SIG-M5 (cell line): ENCODE measurements around the gene IRGQ.
A peak's percentile ranks its signal among the peaks of the same experiment; 100 is the strongest.
"Not testable (repeated sequence)": the region's sequence is repeated elsewhere in the genome, so short reads cannot be mapped to it uniquely, and the experiment has no call there.

Experiments used
- DNase-seq: peaks from one replicate; lab custom pipeline; 2025; lab: John Stamatoyannopoulos, UW

The IRGQ gene, protein sequence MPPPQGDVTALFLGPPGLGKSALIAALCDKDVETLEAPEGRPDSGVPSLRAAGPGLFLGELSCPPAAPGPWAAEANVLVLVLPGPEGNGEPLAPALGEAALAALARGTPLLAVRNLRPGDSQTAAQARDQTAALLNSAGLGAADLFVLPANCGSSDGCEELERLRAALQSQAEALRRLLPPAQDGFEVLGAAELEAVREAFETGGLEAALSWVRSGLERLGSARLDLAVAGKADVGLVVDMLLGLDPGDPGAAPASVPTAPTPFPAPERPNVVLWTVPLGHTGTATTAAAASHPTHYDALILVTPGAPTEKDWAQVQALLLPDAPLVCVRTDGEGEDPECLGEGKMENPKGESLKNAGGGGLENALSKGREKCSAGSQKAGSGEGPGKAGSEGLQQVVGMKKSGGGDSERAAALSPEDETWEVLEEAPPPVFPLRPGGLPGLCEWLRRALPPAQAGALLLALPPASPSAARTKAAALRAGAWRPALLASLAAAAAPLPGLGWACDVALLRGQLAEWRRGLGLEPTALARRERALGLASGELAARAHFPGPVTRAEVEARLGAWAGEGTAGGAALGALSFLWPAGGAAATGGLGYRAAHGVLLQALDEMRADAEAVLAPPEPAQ

DNA sequence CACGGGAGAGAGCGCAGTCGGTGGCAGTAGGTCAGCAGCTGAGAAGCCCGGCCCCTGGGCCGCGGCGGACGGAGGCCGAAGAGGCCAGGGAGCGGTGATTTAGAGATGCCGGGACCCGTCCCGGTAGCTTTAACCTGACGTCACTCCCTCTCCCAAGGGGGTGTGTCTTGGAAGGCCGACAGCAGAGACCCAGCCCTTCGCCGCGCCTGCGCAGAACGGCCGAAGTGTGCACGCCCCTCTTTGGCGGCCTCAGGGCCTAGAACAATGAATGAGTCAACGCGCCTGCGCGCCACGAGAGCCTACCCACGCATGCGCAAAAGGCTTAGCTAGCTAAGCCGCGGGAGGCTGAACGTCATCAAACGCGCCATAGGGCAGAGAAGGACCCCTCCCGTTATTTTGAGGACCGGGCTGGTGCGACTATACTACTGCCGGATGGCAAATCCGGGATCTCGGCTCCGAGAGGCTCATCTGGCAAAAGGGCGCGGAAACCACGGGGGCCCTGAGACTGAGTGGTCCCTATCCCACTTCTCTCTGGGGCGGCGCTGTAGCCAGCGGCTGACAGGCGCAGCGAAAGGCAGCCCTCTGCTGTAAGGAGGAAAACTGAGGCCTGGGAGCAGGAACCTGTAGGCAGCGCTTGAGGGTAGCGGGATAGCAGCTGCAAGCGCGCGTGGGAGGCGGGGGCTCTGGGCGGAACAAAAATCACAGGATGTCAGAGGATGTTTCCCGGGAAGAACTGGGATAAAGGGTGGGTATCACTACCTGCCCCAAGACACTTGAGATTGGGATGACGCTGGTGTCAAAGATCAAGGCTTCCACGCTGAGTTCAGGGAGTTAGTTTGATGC, at the start of gene IRGQ, which contains the start of gene ZNF576:
IRGQ (minus strand) TSS at position 136 of the 843 bp plus-strand sequence. CDS start 796 bp downstream, outside the sequence.
ZNF576 (plus strand) TSS at position 597 of the 843 bp plus-strand sequence. CDS start 514 bp downstream, outside the sequence.
- peak; percentile 78 for DNase-seq

DNA sequence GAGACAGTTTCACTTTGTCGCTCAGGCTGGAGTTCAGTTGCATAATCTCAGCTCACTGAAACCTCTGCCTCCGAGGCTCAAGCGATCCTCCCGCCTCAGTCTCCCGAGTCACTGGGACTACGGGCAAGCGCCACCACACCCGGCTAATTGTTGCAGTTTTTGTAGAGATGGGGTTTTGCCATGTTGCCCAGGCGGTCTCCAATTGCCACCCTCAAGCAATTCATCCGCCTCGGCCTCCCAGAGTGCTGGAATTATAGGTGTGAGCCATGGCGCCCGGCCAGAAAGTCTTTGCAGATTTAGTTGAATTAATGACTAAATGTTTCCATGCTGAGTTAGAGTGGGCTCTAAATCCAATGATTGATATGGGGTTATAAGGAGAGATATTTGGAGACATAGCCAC, 48.2 kb upstream of the IRGQ start:
- no peak for DNase-seq

DNA sequence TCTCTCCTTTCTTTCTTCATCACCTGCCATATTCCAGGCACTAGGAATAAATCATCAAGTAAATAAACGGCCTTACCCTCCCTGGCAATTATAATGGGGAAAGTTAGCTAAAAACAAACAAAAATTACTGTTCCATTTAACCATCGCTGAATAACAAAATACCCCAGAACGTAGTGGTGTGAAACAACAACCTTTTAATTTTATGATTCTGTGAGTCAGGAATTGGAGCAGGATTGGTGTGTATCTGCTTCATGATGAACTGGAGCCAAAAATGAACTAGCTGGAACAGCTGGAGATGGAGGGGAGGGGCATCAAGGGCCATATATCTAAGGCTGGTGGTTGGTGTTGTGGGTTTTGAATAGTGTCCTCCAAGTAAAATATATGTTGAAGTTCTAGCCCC, 47.4 kb upstream of the IRGQ start:
- no peak for DNase-seq

DNA sequence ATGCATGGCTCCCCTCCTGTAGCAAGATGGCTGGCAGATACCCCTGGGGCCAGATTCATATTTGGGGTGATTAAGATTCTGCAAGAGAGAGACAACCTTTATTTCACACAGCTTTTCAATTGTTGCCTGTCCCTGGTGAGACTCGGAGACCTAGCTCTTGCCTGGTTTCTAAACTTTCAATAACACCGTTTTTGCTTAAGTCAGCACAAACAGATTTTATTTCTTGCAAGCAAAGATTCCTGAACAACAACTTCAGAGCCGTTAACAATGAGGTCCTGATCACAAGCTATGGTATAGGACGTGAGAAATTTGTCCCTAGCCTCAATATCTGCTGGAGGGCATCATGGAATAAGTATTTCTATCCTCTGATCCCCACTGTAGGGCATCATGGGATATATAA, 46.6 kb upstream of the IRGQ start:
- DNase-seq = no peak

DNA sequence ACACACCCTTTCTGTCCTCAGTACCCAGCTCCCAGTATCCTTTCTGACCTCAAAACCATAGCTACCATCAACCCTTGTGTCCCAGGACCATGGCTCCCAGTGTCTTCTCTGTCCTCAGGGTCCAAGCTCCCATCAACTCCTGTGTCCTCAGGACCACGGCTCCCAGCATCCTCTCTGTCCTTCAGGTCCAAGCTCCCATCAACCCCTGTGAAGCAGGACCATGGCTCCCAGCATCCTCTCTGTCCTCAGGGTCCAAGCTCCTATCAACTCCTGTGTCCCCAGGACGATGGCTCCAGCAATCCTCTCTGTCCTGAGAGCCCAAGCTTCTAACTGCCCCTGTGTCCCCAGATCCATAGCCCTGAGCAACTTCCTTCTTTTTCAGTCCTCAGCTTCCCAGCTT, 45.4 kb upstream of the IRGQ start:
- DNase-seq = no peak

DNA sequence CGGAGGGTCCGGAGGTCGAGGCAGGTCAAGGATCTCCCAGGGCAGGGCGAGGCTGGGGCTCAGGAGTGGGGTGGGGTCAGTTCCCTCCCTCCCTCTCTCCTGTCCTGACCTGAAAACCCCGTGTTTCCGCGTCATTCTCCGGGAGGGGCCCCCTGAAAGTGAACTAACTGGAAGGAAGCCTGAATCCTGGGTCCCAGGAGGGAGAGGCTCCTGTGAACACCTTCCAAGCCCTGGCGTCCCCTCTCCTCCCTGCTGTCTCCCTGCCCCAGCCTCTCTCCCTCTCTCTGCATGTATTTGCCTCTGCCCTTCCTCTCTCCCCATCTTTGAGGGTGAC, 44.5 kb upstream of the IRGQ start:
- no peak for DNase-seq

DNA sequence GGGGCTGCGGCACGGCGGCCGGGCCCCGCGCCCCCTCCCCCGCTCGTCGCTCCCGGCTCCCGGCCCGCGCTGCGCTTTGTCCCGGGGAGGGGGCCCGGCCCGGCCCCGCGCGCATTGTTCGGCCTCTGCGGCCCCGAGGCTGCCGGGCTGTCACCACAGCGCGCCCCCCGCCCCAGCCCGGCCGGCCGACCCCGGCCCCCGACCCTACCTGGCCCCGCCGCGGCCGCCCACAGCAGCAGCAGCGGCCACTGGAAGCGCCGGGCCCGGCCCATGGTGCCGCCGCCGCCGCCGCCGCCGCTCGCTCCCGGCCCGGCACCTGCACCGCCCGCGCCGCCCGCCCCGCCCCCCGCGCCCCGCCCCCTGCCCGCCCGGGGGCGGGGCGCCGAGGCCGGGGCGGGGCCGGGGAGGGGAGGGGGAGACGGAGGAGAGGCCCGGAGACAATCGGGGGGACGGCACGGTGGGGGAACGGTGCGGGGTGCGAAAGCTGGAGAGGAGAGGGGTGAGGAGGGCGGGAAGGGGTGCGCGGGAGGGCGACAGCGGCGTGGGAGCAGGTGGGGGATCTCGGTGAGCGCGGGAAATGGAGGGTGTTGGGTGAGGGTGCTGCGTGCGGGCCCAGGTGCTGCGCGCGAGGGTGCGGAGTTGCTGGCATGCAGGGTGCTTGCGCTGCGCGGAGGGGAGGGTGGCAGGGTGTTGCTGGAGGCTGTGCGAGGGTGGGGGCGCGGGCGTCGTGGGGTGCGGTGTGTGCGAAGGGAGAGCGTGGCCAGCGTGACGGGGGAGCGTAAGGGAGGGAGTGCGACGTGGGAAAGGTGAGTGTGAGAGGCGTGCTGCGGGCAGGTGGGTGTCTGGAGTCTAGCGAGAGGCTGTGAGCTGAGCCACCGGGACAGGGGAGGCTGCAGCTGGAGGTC, 43.8 kb upstream of the IRGQ start, which contains the start of gene CADM4:
CADM4 (minus strand) TSS at position 332 of the 905 bp plus-strand sequence; CDS start at position 272, 60 bp downstream.
- DNase-seq = no peak

DNA sequence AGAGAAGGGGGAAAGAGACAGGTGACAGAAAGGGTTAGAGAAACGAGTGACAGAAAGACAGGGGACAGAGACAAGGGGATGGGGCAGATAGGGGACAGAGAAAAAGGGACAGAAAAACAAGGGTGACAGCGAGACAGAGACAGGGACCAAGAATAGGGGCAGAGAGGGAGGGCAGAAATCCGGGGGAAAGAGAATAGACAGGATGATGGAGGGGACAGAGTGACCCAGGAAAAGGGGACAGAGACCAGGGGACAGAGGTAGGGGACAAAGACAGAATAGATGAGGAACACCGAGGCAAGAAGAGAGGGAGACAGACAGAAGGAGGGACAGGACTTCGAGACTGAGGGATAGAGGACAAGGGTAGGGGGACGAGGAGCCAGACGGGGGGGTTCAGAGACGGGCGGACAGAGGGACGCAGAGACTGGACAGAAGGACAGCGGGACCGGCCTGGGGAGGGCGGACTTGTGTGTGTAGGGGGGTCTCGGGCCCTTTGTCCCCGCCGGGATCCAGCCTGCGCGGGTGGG, 43.1 kb upstream of the IRGQ start:
- DNase-seq = no peak

DNA sequence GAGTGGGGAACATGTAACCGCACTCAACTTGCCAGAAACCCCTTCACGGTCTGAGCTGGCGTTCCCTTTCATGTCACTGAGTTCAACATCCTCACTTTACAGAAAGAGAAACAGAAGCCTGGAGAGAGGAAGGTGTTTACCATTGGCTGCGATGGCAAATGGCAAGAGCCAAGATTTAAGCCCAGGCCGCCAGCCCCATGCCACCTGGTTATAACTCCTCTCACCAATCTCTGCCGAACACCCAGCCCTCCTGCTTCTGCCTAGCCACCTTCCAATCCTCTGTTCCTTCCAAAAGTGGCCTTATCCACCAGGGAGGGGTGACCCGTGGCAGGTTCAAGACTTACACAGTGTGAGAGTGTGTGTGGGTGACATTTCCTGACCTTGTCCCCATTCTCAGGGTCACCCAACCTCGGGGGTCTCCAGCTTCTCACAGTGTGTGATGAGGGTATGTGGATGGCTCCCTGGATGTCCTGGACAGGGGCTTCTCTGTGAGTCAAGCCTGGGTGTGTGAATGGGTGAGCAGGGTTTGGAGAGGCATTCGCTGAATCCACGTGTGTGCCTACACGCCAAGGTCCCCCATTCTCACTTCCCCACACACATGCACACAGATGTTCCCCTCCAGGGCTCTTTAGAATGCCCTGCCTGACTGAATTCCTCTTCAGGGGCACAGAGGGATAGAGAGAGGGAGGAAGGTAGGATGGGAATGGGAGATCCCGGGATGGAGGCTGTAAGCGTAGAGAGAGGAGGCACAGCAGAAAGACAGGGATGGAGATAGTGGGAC, 42.5 kb upstream of the IRGQ start:
- no peak for DNase-seq

DNA sequence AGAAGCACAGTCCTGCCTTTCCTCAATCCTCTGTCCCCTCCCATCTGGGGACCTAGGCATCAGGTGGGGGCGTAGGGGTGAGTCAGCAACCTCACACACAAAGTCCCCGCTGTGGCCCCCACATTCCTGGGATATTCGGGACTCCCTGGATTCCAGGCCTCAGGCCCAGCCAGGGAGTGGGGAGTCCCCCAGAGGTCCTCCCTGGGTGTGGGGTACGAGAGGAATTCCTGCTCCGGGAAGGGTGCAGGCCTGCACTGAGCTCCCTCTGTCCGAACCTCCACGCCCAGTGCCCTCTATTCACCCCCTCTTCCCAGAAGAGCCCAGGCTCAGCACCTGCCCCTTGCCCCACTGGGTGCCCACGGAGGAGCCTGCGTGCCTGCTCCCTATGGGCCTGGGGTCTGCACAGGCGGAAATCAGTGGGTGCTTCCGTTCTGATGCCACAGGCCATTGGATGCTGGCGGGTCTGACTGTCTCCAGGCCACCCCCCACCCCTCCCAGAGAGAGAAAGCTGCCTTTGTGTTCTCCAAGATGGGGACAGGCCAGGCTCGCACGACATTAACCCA, 40.3 kb upstream of the IRGQ start:
- no peak for DNase-seq

DNA sequence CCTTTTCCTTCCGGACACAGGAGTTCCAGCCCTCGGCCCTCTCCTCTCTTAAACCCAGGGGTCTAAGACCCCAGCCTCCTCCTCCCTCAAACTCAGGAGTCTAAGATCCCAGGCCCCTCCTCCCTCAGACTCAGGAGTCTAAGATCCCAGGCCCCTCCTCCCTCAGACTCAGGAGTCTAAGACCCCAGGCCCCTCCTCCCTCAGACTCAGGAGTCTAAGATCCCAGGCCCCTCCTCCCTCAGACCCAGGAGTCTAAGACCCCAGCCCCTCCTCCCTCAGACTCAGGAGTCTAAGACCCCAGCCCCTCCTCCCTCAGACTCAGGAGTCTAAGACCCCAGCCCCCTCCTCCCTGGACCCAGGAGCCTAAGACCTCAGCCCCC, 39.6 kb upstream of the IRGQ start:
- DNase-seq = not testable (repeated sequence)

DNA sequence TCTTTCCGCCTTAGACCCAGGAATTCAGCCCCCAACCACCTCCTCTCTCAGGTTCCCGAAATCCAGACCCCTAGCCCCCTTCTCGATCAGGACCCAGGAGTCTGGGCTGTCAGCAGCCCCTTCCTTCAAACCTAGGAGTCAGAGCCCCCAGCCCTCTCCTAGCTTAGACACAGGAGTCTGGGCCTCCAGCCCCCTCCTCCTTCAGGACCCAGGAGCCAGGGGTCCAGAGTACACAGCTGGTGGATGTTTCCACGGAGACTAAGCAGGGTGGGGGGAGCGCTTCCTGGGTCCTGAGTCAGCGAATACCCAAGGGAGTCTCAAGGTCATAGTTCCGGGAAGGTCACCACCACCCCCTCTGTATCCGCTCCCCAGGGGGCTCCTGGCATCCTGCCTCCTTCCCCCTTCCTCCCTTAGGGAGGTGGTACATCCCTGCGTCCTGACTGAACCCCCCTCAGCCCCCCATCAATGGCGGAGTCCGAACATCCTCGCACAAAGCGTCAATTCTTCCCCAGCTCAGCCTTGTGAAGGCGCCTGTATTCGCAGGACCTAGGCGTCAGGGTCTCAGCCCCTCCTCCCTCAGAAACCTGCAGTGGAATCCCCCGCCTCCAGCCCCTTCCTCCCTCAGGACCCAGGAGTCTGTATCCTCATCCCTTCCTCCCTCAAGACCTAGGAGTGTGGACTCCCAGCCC, 39.1 kb upstream of the IRGQ start:
- DNase-seq = no peak

DNA sequence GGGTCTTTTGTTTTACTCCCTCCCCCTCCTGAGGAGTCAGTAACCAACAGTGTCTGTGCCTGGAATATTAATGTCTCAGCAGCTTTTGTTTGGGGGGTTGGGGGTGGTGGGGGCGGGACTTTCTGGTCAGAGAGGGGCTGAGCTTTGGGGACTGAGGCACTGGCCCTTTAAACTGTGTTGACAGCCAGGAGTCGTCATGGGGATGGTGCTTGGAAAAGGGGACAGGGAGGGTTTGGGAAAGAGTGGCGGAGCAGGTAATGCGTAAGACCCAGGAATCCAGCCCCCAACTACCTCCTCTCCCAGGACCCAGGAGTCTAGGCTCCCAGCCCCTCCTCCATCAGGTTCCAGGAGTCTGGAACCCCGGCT, 38.6 kb upstream of the IRGQ start:
- DNase-seq = no peak

DNA sequence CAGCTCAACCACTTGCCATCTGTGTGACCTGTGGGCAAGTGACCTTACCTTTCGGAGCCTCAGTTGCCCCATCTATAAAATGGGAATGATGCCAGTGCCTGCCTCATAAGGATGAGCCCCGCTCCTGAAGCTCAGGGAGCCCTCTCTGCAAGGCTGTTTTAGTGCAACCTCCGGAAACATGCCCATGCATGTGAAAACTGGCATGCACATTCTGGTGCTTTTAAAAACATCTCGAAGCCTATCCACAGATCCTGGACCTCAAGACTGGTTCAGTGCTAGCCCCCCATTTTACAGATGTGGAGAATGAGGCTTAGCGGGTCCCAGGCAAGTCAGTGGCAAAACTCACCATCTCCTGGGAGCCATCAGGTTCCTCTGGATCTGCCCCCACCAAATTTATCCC, 38.1 kb upstream of the IRGQ start:
- DNase-seq = no peak

DNA sequence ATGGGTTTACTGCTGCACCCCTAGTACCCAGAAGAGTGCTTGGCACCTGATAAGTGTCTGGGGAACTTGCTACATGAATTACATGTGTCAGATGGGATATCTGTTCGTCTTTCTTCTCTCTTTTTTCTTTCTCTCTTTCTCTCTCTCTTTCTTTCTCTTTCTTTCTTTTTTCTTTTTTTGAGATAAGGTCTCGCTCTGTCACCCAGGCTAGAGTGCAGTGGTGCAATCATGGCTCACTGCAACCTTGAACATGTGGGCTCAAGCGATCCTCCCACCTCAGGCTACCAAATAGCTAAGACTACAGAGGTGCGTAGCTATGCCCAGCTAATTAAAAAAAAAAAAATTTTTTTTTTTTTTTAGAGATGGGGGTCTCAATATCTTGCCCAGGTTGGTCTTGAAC, 37.6 kb upstream of the IRGQ start:
- DNase-seq = no peak

DNA sequence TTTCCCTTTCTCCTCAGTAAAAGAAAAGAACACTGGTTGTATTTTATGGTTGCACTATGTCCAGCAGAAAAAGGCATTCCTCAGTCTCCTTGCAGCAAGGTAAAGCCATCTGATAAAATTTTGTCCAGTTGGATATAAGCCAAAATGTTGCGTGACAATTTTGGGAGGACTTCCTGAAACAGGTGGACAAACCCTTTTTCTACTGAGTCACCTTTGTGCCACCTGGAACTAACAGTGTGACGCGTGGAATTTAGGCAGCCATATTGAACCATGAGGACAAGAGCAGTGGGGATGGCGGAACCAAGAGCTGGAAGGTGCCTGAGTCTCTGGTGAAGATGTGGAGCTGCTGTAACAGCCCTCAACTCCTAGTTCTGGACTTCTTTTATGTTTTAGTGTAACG, 35.6 kb upstream of the IRGQ start:
- DNase-seq = no peak

DNA sequence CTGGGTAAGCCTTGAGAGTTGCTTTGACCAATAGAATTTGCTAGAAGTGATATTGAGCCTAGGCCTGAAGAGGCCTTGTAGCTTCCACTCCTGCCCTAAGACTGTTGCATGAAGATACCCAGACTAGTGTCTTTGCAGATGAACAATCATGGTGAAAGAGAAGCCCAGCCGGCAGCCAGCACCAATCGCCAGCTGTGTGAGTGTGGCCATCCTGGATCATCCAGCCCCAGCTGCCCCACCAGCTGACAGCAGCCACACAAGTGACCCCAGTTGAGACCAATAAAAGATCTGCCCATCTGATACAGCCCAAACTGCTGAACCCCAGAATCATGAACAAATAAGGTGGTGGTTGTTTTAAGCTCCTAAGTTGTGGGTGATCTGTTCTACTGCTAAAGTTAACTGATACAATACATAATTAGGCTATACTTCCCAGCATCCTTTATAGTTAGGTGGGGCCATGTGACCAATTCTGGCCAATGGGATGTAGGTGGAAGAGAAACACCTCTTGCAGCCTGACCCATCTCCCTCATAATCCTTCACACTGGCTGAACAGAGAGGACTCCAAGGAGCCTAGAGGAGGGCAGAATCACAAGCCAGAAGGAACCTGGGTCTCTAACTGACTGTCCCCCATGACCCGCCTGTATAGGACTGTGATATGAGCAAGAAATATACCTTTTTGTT, 32.9 kb upstream of the IRGQ start:
- DNase-seq = no peak

DNA sequence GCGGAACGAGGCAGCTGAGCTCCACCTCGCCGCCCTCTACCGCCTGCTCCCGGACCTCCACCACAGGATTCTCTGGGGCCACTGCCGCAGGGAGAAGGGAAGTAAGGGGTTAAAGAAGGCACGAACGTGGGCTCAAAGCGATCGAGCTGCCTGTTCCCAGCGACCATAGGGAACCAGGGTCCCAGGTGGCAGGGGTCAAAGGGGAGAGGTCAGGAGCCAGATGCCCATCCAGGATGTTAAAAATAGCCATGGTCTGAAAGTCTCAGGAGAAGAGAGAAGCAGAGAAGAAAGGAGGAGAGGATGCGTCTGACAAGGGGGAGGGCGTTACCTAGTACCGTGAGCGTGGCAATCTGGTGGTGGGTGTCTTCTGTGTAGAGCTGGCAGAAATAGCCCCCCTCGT, 30.9 kb upstream of the IRGQ start:
- DNase-seq = no peak

DNA sequence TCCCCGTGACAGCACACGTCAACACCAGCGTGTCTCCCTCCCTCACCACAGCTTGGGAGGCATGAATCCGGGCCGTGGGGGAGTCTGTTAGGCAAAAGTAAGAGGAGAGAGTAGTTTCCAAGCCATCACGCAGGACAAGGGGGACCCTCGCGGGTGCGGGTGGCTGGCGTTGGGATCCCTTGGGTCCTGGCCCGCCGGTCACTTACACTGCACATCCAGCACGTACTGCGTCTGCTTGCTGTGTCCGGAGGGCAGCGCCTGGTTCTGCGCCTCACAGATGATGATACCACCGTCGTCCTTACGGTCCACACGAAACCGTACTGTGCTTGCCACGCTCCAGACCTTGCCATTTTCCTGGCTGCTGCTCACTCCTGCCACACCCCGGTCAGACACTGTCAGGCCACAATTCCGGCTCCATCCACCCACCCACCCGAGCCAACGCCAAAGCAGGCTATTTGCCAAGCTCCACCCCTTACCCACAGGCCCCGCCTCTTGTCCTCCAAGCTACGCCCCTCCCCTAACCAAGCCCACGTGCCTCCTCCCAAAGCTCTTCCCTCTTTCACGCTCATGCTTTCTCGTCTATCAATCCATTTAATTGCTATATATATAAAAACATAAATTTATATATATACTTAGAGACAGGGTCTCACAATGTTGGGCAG, 30.1 kb upstream of the IRGQ start:
- no peak for DNase-seq
